Measurements from ENCODE around the gene STARD9.

The STARD9 gene

DNA sequence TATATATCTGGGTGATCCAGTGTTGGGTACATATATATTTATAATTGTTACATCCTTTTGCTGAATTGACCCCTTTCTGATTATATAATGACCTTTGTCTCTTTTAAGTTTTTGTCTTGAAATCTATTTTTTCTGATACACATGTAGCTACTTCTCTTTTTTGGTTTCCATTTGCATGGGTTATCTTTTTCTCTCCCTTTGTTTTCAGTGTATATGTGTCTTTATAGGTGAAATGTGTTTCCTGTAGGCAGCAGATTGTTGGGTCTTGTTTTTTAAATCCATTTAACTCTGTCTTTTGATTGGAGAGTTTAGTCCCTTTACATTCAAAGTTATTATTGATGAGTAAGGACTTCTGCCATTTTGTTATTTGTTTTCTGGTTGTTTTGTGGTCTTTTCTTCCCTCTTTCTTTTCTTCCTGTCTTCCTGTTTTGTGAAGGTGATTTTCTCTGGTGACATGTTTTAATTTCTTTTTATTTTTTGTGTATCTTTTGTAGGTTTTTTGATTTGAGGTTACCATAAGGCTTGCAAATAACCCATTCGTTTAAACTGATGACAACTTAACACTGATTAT, 56.8 kb downstream of the STARD9 start:
- no peak for DNase-seq

DNA sequence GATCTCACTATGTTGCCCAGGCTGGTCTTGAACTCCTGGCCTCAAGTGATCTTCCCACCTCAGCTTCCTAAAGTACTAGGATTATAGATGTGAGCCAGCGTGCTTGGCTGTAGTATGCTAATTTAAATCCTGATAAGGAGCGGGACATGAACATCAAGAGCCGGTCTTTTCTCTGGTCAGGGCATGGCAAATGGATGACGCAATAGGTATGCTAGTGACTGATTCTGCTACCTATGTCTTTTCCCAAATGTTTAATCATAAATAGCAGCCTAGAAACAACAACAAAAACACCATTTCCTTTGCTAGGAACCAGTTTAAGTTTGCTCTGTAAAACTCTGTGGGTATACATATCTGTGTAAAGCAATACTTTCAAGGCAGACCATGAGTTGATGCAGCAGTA, 64.7 kb downstream of the STARD9 start:
- no peak for DNase-seq

DNA sequence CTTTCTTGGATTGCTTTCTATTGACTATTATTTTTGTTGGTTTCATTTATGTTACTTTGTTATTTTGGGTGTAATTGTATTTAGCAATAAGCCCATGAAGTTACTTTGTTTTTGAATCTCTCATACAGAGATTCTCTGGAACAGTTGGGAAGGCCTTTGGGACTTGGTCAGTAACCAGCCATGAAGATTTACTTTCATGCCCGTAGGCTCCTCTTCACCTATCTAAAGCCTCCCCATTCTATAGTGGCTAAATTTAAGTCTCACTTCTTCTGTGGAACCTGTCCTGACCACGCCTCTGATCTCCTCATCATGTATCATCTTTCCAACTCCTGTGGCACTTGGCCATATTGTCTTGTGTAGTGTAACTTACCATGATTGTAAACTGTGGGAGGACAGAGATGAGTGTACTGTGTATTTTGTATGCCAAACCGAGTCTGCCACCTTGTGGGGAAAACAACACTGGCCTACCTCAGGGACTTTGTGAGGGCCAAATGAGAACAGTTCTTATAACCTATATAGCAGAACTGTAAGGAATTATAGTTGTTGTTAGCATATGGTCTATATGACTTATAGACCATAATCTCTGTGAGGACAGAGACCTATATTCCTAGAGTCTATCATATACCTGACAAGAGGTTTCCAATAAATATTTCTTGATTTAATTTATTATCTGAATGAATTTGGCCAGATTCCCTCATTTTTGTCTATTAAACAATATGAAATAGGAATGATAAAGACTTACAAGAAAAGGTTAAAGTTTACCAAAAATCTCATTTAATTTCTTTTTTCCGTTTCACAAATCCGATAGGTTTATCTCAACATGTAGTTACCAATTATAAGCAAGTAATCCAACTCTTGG, 75.0 kb downstream of the STARD9 start:
- peak; percentile 38 to 47 for DNase-seq

GRCh38 chr15:42665827-42666226, 90.4 kb downstream of the STARD9 start:
- no peak for DNase-seq

DNA sequence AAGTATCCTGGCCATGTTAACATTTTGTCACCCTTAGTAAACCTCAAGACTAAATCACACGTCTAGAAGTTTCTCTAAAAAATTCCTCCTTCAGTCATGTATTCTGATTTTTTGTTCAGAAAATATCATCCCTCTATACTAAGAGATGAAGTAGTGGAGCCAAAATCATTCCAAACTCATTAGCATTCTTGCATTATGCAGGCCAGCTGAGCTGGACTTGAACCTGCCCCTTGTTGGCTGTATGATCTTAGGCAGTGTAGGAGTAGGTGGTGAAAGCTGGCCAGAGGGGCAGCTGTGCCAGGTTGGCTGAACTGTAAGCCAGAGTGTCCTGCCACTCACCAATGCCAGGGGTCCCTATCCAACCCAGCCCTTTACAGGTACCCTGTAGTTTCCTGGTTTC, 92.4 kb downstream of the STARD9 start:
- DNase-seq: no peak

DNA sequence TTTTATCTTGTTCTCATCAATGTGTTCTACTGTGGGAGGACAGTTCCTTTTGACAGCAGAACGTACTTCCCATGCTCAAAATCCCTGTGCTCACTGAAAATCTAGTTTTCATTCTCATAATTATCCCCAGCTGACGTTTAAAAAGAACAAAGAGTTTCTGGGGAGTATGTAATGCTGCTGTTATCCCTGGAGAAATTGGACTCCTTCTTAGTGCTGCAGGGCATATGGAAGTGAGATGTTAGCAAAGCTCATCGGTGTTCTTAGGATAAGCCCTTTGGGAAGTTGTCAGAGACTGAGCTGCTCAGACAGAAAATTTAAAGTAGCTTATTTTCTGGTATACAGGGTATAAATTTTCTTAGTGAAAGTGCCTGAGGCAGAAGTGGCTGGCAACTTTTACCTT, 95.0 kb downstream of the STARD9 start:
- no peak for DNase-seq

GRCh38 chr15:42672444-42672843, 97.0 kb downstream of the STARD9 start:
- DNase-seq: no peak

DNA sequence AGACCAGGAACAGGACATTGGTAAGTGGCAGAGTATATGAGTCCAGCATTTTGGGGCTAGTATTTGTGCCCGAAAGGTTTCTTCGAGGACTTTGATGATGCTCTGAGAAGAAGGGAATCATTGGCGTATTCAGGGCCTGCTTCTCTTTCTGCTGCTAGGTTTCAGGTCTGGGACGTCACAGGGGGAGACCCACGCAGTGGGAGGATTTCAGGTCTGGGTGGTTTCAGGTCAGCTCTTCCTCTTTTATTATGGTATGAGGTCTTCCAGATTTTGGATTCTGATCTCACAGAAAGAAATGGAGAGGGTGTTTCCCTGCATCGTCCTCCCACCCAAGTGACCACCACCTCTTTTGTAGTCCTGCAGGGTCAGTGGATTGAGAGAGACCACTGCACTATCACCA, 99.1 kb downstream of the STARD9 start:
- no peak for DNase-seq

DNA sequence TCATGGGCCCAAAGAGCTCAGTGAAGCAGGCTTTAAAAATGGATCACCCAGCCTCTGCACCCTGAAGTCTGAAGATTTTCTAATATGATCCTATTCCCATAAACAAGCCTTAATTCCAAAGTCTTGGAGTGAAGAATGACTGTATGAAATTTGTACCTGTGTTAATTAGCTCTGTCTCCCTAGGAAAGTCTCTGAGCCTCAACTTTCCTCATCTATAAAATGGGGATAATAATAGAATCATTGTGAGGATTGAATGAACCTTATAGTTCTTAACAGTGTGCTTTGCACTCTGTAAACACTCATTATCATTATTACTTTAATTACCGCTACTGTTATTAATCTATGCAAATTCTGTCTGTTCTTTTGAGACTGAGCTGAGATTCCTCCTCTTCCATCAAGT, 99.6 kb downstream of the STARD9 start:
- DNase-seq: no peak

DNA sequence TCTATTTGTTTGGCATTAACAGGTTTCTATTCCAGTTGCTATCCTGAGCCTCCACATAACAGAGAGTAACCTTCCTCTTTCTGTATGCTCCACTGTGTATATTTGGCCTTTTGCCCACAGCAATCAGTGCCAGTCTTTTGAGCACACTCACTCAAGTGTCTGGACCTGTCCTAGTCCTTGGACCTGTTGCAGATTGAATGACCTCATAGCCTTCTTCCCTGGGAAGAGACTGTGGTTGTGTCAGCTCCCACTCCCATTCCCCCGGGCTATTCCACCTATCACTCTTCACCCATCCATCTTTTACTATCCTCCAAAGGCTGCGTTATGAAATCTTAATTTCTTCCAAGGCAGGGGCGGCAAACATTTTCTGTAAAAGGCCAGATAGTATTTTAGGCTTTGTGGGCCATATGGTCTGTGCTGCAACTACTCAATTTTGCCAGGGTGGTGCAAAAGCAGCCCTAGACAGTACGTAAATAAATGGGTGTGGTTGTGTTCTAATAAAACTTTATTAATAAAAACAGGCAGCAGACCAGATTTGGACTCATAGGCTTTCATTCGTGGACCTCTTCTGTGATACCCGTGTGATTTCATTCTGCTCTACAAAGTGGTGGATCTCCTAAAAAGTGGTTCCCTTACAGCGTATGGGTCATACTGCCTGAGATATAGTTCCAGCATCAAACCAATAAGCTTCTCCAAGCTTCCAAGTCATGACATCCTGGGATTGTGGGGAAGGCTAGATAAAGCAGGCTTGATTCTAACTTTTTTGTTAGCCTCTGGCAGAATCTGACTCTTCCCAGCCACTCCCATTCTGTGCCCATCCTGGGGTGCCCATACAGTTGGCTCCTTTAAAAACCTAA, 104.1 kb downstream of the STARD9 start:
- DNase-seq: no peak

DNA sequence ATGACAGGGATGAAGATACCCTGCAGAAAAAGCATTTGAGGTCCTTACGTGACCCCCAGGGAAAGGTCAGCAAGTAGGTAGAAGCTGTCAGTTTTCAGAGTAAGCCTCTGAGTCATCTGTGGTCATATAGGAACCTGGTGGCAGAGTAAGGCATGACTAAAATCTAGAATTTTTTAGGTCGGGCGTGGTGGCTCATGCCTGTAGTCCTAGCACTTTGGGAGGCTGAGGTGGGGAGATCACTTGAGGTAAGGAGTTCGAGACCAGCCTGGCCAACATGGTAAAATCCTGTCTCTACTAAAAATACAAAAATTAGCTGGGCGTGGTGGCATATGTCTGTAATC, 104.7 kb downstream of the STARD9 start:
- peak; percentile 34 to 51 for DNase-seq

DNA sequence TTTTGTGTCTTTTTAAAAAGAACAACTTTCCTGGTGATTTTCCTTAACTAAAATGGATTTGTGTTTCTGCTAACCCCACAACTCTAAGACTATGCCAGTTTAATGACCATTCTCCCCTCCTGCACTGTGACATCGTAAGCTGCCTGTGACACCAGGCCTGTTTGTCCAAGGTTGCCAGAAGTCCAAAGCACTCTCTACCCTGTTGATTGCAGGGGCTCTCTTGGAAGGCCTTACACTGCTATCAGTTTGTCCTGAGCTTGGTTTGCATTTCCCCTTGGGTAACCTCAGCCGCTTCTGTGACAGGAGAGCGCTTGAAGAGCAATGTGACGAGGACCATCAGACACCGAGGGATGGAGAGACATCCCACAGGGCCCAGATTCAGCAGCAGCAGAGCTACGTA, 105.7 kb downstream of the STARD9 start:
- DNase-seq: no peak

- DNase-seq: no peak
Measured at GRCh38 chr15:42686281-42686680, 110.9 kb downstream of the STARD9 start.

DNA sequence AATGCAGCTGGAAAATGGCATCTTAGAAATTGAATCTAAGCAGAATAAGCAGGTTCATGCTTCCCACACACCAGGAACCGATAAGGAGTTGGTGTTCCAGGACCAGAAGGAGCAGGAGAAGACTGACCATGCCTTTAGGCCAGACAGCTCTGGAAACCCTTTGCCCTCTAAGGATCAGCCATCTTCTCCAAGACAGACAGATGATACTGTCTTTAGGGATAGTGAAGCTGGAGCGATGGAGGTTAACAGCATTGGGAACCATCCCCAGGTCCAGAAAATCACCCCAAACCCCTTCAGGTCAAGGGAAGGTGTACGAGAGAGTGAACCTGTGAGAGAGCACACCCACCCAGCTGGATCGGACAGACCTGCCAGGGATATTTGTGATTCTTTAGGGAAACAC, 112.3 kb downstream of the STARD9 start:
- no peak for DNase-seq

GRCh38 chr15:42688301-42688700, 112.9 kb downstream of the STARD9 start:
- no peak for DNase-seq

- DNase-seq: no peak
Measured at GRCh38 chr15:42691308-42691707, 115.9 kb downstream of the STARD9 start.

DNA sequence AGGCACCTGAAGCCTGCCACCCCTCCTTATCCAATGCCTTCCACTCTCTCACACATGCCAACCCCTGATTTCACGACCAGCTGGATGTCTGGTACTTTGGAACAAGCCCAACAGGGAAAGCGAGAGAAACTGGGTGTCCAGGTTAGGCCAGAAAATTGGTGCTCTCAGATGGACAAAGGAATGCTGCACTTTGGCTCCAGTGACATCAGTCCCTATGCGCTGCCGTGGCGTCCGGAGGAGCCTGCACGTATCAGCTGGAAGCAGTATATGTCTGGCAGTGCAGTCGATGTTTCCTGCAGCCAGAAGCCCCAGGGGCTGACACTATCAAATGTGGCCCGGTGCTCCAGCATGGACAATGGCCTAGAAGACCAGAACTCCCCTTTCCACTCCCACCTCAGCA, 116.4 kb downstream of the STARD9 start:
- DNase-seq: no peak

- no peak for DNase-seq
Measured at GRCh38 chr15:42692536-42692935, 117.1 kb downstream of the STARD9 start.

- DNase-seq: no peak
Measured at GRCh38 chr15:42692997-42693396, 117.6 kb downstream of the STARD9 start.

DNA sequence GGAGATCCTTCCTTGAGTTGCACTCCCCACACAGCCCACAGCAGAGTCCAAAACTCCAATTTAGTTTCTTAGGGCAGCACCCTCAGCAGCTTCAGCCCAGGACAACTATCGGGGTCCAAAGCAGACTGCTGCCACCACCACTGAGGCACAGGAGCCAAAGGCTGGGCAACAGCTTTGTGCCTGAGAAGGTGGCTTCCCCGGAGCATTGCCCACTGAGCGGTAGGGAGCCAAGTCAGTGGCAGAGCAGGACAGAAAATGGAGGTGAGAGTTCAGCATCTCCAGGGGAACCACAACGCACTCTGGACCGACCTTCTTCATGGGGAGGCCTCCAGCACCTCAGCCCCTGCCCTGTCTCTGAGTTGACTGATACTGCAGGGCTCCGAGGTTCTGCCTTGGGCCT, 118.1 kb downstream of the STARD9 start:
- no peak for DNase-seq

- DNase-seq: no peak
Measured at GRCh38 chr15:42693942-42694341, 118.5 kb downstream of the STARD9 start.

DNA sequence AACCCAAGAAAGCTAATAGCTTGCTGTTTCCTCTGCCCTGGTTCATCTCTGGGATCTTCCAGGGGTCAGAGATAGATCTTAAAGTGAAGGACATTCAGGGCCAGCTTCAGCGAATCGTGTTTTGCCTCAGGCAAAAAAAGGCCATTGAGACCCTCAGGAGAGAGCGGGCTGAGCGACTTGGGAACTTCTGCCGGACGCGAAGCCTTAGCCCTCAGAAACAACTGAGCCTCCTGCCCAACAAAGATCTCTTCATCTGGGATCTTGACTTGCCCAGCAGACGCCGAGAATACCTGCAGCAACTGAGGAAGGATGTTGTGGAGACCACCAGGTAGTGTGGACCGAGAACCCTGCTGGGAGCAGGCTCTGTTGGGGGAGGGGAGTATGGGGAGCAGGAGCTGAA, 119.0 kb downstream of the STARD9 start:
- DNase-seq: no peak

- no peak for DNase-seq
Measured at GRCh38 chr15:42695527-42696071, 120.2 kb downstream of the STARD9 start.

- no peak for DNase-seq
Measured at GRCh38 chr15:42696626-42697025, 121.2 kb downstream of the STARD9 start.

Measured in stimulated activated CD4-positive, alpha-beta T cell treated with anti-CD3 and anti-CD28 coated beads, Interleukin-2, amount 100 ng/mL, for 48 hours (primary cell).